ENCODE measurements around the gene OPCML.

DNA sequence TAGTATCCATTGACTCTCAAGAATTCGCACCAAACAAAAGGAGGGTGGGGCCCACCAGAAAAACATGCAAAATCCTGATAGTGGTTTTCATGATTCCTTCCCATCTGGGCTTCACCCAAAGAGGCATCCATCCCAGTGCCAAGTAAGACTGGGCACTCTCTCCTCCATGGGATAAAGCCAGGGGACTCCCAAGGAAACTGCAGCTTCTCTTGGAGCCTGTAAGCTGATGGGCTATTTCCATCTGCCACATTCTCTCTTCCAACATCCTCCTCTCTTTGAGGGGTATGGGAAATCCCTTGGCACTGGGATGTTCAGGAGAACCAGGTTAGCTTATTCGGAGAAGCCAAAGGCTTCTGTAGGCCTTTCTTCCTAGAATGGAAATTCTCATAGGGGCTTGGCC, 10.8 kb downstream of the OPCML start:
- TF ChIP-seq, protein P1, sequence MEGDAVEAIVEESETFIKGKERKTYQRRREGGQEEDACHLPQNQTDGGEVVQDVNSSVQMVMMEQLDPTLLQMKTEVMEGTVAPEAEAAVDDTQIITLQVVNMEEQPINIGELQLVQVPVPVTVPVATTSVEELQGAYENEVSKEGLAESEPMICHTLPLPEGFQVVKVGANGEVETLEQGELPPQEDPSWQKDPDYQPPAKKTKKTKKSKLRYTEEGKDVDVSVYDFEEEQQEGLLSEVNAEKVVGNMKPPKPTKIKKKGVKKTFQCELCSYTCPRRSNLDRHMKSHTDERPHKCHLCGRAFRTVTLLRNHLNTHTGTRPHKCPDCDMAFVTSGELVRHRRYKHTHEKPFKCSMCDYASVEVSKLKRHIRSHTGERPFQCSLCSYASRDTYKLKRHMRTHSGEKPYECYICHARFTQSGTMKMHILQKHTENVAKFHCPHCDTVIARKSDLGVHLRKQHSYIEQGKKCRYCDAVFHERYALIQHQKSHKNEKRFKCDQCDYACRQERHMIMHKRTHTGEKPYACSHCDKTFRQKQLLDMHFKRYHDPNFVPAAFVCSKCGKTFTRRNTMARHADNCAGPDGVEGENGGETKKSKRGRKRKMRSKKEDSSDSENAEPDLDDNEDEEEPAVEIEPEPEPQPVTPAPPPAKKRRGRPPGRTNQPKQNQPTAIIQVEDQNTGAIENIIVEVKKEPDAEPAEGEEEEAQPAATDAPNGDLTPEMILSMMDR (IDR thresholded peaks at IDR 0.05) = no peak
- no peak for TF ChIP-seq POLR2A (IDR thresholded peaks at IDR 0.05)
